Dermis blood vessel endothelial cell (primary cell): ENCODE results near the gene MUC4. TPM values are rescaled to one million over a fixed set of nuclear protein-coding genes. Genes with fewer than 3 reads are reported as not detected.
"Not testable (repeated sequence)": the region's sequence is repeated elsewhere in the genome, so short reads cannot be mapped to it uniquely, and the experiment has no call there.

Experiments
- DNase-seq: peaks from one replicate; pipeline ENCODE4 v3.0.0; 2010
- total RNA-seq: library from RNA; depleted of rRNA; stranded (reverse); fragments of >200 nt; gene quantifications from 2 replicates; pipeline ENCODE4 v1.2.3, GENCODE V29; 2014

MUC4 gene
- total RNA-seq, 1 donor from 2014 or later = 0.17 TPM

DNA sequence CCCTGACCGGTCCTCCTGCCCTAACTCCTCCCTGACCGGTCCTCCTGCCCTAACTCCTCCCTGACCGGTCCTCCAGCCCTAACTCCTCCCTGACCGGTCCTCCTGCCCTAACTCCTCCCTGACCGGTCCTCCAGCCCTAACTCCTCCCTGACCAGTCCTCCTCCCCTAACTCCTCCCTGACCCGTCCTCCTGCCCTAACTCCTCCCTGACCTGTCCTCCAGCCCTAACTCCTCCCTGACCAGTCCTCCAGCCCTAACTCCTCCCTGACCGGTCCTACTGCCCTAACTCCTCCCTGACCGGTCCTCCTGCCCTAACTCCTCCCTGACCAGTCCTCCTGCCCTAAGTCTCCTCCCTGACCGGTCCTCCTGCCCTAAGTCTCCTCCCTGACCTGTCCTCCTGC, 98.6 kb downstream of the MUC4 start:
- DNase-seq = not testable (repeated sequence)

DNA sequence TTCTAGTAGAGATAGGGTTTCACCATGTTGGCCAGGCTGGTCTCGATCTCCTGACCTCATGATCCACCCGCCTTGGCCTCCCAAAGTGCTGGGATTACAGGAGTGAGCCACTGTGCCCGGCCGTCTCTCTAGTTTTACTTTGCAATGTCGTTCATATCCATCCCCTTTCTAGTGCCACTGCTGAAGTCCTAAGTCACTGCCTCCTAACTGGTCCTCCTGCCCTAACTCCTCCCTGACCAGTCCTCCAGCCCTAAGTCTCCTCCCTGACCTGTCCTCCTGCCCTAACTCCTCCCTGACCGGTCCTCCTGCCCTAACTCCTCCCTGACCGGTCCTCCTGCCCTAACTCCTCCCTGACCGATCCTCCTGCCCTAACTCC, 99.2 kb downstream of the MUC4 start:
- DNase-seq = not testable (repeated sequence)

DNA sequence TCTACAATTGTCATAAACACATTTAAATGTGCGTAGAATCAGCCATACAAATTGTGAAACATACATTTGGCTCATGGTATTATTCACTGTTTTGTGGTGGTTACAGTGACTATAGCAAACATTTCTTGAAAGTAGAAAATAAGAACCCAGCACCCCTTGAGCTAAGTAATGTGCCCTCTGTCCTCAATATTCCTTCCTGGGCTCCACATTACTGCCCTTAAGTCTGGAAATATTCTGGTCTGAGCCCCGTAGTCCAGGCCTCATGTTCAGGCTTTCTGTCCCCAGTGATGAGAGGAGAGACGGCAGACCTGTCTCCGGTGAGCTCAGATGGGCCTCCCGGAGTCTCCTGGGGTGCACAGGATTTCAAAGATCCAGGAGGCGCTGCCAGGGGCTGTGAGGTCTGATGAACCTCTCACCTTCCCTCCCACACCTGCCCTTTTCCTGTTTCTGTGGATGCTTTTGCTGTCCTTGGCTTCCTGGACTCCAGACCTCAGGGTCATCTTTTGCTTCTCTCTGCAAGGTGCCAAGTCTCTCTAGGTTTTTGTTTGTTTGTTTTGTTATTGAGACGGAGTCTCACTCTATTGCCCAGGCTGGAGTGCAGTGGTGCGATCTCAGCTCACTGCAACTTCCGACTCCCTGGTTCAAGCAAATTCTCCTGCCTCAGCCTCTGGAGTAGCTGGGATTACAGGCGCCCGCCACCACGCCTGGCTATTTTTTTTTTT, 99.8 kb downstream of the MUC4 start:
- DNase-seq = no peak

DNA sequence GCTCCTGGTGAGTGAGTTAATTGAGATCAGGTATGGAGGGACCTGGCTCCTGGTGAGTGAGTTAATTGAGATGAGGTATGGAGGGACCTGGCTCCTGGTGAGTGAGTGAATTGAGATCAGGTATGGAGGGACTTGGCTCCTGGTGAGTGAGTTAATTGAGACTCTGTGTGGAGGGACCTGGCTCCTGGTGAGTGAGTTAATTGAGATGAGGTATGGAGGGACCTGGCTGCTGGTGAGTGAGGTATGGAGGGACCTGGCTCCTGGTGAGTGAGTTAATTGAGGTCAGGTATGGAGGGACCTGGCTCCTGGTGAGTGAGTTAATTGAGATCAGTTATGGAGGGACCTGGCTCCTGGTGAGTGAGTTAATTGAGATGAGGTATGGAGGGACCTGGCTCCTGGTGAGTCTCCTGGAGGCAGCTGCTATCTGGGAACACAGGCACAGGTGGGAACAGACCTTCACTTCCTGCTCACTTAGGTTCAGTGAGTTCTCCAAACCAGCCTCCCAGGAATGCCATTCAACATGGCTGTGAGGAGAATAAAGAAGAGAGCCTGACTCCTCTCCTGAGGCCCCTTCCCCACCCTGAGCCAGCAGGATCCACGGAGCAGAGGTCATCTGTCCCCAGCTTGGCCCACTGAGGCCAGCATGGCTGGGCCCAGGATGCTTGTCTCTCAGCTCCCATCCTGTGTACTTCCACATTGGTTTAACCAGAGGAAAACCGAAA, 100.5 kb downstream of the MUC4 start:
- DNase-seq = not testable (repeated sequence)

DNA sequence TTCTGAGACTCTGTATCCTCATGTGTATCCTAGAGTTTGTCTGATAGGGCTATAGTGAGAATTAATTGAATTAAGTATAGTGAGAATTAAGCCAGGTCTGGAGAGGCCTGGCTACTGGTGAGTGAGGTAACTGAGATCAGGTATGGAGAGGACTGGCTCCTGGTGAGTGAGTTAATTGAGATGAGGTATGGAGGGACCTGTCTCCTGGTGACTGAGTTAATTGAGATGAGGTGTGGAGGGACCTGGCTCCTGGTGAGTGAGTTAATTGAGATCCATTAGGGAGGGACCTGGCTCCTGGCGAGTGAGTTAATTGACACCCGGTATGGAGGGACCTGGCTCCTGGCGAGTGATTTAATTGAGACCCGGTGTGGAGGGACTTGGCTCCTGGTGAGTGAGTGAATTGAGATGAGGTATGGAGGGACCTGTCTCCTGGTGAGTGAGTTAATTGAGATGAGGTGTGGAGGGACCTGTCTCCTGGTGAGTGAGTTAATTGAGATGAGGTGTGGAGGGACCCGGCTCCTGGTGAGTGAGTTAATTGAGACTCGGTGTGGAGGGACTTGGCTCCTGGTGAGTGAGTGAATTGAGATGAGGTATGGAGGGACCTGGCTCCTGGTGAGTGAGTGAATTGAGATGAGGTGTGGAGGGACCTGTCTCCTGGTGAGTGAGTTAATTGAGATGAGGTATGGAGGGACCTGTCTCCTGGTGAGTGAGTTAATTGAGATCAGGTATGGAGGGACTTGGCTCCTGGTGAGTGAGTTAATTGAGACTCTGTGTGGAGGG, 101.4 kb downstream of the MUC4 start:
- DNase-seq = not testable (repeated sequence)

DNA sequence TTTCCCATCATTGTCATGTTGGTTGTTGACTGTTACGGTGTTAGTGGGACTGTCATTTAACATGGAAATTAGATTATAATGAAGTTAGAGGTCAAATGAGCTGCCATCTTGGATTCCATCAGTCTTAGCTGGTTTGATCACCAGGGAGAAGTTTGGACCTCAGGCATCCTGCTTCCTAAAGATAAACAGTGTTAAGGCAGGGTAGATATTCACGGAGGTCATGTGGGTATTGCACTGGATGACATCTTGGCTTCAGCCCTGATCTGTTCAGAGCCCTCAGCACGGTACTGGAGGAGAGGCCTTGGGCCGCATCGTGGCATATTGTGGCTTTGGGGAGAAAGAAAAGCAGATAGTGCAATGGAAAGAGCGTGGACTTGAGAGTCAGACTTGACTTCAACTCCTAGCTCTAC, 102.0 kb downstream of the MUC4 start:
- no peak for DNase-seq

DNA sequence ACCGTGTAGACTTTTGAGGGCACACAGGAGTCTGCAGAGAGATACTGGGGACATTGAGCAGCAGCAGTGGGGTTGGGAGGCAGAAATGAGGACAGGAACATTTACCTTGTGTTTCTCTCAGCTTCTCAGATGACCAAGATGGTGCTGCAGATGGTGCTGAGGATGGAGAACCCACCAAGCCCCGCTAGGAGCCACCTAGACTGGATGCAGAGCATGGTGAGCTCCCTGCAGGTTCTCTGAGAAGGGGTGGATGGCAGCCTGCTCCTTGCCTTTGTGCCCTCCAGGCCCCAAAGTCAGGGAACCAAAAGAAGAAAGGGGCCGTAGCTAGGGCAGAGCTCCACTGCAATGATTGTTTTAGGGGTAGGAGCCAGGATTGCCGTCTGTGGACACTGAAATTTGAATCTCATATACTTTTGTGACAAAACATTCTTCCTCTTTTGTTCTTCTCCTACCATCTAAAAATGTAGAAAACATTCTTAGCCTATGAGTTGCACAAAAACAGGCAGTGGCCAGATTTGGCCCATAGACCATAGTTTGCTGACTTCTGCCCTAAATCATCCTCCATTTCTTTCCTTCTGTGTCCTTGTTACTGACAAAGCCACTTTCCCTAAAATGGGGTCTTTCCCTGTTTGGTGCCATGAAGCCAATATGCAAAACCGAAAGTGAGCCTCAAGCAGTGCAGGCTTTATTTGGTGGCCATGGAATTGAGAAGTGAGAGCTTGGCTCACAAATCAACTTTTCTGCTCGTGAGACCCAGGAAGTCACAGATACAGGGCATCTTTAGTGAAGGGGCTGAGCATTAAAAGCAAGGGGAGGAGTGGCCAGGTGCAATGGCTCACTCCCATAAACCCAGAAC, 102.9 kb downstream of the MUC4 start:
- DNase-seq = no peak

DNA sequence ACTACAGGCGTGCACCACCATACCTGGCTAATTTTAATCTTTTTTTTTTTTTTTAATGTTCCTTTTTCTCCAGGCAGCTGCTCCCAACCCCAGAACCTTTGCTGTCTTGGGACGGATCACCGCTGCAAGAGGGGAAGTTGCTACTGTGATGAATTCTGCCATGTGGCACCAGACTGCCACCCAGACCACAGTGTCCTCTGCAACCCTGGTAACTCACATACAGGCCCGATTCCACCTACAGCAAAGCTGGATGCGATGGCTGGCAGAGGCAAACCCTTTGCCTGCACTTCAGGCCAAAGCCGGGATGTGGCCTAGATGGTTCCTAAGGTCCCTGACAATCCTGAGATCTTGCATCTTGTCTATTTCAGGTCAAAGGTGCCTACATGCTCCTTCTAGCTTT, 103.7 kb downstream of the MUC4 start:
- DNase-seq = no peak

DNA sequence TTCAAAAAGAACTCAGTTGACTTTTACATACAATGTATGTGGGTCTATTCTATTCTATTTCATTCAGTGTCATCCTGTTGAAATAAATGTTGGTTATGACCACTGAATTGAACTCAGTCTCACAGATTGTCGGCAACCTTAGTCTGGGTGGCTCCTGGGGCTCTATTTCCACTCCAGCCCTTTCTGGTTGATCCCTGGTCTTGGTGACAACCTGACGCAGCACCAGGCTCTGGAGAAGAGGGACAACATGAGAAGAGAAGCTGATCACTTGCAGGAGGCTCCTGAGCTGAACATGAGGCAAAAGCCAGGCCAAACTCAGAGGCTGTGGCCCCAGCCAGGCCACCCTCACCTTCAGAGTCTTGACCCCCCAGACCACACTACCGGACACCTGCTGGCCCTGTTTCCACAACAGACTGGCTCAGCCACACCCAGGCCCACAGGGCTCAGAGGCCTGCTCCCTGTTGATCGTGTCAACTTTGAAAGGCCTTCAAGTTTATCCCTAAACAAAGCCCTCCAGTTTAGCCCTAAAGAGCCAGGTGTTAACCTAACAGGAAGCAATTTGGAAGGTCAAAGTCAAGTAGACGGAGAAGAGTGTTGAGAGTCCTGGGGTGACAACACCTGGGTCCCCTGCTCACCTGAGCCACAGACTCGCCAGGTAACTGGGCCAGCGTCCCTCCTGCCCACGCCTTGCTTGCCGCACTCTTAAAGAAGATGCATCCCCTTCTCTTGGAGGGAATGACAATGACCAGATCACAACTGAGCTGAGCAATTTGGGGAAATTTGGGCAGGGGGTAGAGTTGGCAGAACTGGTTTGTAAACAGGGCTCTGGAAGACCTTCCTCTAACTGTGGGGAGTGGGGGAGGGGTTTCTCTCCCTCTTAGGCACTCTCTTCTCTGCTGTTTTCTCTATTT, 106.4 kb downstream of the MUC4 start:
- no peak for DNase-seq

DNA sequence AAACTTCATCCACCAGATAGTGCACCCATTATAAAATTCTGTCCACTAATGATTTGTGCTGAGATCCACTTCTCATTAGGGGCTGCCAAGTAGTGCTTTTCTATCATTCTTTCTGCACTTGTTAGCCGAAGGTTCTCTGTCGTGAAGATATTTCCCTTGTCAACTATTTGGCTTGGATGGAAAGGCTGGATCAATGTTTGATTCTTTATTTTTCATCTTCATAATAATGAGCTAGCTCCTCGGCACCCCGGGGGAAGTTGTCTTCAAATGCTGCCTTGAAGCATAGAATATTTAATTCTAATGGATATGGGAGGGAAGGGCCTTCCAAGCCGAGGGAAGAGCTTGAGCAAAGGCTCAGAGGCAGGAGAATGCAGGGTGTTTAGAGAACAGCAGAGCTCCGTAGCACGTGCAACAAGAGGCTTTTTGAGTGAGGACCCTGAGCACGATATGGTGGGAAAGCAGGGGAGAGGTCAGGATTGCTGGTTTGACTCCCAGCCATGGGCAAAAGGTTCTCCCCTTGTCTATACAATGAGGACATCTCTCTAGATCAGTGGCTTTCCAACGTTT, 107.2 kb downstream of the MUC4 start:
- DNase-seq = no peak

DNA sequence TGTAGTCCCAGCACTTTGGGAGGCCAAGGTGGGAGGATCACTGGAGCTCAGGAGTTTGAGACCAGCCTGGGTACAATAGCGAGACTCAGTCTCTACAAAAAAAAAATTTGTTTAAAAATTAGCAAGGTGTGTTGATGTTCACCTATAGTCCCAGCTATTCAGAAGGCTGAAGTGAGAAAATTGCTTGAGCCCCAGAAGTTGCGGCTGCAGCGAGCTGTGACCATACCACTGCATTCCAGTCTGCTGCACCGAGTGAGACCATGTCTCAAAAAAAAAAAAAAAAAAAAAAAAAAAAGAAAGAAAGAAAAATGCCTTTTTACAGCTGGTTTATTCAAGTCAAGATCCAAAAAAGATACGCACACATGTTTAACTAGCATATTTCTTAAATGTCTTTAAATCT, 108.0 kb downstream of the MUC4 start:
- DNase-seq = no peak

DNA sequence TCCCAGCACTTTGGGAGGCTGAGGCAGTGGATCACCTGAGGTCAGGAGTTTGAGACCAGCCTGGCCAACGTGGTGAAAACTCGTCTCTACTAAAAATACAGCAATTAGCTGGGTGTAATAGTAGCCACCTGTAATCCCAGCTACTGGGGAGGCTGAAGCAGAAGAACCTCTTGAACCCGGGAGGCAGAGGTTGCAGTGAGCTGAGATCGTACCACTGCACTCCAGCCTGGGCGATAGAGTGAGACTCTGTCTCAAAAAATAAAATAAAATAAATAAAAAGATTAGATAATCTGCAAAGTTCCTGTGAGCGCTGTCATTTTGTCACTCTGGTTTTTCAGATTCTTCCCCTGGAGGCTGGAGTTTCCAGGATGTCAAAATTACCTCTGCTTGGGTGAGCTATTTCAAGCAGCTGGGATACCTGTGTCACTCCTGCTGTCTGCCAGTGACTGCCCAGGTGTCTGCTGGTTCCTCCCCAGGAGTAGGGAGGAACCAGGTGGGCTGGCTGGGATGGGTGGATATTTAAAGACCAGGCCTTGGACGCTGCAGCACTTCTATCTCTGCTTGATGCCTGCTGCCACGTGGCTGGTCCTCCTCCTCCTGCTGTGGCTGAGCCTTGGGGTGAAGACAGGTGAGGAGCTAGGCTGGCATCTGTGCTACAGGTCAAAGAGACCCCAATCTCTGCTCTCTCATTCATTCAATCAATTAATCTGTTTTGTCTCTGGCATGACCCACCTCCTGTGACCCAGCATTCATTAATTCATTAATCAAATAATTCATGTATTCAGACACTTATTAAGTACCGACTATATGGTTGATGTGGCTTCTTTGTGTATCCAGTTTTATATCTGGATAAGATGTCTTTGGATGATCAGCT, 110.5 kb downstream of the MUC4 start:
- DNase-seq = no peak

DNA sequence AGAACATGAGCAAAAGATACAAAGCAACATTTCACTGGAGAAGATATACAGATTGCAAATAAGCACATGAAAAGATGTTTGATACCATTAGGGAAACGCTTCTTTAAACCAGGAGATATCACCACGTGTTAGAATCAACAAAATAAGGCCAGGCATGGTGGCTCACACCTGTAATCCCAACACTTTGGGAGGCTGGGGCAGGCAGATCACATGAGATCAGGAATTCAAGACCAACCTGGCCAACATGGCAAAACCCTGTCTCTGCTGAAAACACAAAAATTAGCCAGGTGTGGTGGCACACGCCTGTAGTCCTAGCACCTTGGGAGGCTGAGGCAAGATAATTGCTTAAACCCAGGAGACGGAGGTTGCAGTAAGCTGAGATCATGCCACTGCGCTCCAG, 111.4 kb downstream of the MUC4 start:
- DNase-seq = no peak

DNA sequence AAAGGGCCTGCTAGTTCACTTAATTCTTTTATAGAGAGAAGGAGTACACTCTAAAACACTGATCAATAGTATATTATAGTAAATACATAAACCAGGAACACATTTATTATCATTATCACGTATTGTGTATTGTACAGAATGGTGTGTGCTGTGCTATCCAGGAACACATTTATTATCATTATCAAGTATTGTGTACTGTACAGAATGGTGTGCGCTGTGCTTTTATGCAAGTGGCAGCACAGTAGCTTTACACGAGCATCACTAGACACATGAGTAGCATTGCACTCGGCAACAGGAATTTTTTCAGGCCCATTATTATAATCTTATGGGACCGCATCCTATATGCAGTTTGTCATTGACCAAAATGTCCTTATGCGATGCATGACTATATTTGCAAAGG, 111.9 kb downstream of the MUC4 start:
- no peak for DNase-seq

DNA sequence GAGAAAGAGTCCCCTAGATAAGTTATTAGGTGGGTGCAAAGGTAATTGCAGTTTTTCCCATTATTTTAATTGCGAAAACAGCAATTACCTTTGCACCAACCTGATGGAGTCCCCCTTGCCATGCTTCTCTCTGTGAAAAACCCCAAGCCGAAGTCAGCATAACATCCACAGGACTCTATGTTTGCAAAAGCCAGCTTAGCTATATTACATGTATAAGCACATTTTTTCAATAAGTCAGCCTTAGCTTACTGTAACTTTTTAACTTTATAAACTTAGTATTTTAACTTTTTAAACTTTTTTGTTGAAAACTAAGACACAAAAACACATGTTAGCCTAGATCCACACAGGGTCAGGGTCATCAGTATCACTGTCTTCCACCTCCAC, 112.3 kb downstream of the MUC4 start:
- DNase-seq = no peak

DNA sequence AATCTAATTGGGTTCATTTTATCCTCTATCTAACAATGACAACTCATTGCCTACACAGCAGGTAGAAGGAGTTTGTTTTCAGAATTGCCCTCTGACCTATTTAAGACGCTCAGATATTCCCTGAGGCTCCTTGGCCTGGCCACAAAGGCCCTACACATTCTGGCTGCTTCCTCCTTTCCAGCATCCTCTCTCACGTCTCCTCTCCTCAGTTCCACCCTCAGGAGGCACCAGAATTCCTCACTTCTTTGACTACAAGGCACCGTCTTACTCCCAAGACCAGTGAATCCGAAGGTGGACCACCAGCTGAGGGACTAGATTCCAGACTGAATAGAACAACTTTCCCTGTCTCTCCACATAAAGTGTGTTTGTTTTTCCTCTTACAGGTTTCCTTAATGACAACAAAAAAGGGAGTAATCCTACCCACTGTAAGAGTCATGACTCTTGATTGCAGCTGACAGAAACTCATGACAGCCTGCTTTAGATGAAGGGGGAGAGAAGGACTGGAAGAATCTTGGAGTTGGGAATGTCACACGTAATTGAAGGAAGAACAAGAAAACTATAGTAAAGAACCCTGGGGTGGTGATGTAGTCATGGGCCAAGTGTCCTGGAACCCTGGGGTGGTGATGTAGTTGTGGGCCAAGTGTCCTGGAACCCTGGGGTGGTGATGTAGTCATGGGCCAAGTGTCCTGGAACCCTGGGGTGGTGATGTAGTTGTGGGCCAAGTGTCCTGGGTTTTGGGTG, 112.9 kb downstream of the MUC4 start:
- DNase-seq = no peak

DNA sequence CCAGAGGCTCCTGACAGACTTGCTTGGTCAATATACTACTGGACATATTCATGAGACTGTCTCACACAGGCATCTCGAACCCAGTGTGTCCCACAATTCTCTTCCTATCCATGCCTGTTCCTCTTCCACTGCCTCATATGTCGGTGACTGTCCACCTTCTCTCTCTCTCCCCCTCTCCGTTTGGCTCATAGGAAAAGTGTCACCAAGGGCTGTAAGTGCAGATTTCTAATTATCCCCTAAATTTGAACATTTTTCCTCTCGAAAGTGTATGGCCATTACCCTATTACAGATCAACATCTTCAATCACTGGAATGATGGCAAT, 113.4 kb downstream of the MUC4 start:
- DNase-seq = no peak

DNA sequence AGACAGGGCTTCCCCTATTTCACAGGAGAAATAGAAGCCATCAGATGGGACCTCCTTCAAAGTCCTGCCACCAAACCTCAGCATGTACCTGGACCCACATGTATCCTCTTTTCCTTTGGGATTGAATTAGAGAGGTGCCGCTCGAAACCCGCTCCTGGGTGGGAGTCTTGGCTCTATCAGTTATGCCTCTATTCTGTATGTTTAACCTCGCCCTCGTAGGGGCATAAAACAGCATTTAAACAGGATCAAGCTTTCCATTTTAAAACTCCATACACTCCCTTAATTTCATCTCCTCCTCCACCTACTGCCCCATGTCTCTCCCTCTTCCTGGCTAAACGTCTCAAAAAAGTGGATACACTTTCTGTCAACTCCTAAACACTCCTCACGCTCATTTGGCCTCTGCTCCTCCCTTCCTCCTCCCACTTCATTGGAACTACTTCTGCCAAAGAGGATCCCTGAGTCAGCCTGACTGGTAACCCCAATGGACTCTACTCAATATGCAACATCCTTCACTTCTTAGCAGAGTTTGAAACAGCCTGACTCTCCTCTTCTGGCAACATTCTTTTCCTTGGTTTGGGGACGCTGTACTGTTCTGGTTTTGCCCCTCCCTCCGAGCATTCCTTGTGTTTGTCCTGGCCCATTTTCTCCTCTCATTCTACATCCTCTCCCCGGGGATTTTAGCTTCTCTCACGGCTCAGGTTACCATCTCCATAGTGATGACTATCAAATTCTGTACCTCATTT, 114.0 kb downstream of the MUC4 start:
- no peak for DNase-seq
